Adipocyte (in vitro differentiated cells): ENCODE results near the gene SLC14A1.
"Not testable (repeated sequence)": the region's sequence is repeated elsewhere in the genome, so short reads cannot be mapped to it uniquely, and the experiment has no call there.

Experiments used
- DNase-seq: peaks from one replicate; pipeline ENCODE4 v3.0.0-alpha.2; 2015; ENCODE audit warnings: low read depth
- H3K27me3 ChIP-seq: replicated peaks from 2 replicates; pipeline ENCODE4 v1.7.0; 2013; ENCODE audit warnings: mild to moderate bottlenecking, low read length, moderate library complexity; ENCODE audit not compliant: control insufficient read depth, insufficient read depth
- H3K36me3 ChIP-seq: 2 replicates; pipeline ENCODE4 v1.7.0; 2013; ENCODE audit warnings: low read length, mild to moderate bottlenecking, moderate library complexity; ENCODE audit not compliant: control insufficient read depth, insufficient read depth, severe bottlenecking
- H3K4me1 ChIP-seq: 2 replicates; pipeline ENCODE4 v1.7.0; 2013; ENCODE audit warnings: mild to moderate bottlenecking, low read length, moderate library complexity; ENCODE audit not compliant: control insufficient read depth, insufficient read depth
- H3K4me3 ChIP-seq: 2 replicates; pipeline ENCODE4 v1.7.0; 2013; ENCODE audit warnings: mild to moderate bottlenecking, low read length, moderate library complexity
- H3K9ac ChIP-seq: 2 replicates; pipeline ENCODE4 v1.7.0; 2013; ENCODE audit warnings: mild to moderate bottlenecking, low read length, moderate library complexity
- H3K9me3 ChIP-seq: 2 replicates; pipeline ENCODE4 v1.7.0; 2013; ENCODE audit warnings: mild to moderate bottlenecking, low read length, moderate library complexity; ENCODE audit not compliant: control insufficient read depth

The SLC14A1 gene

GRCh38 chr18:45757644-45758043 is 33.7 kb downstream of the SLC14A1 start:
- H3K9me3 ChIP-seq, DNase-seq: not testable (repeated sequence)

GRCh38 chr18:45760462-45761036 is 36.6 kb downstream of the SLC14A1 start:
- Histone ChIP-seq H3K4me1 (peaks cover 15% of the 10 kb centered on the region), H3K36me3 (no peaks in the 10 kb centered on the region), H3K9me3 (no peaks in the 10 kb centered on the region), H3K27me3 (no peaks in the 10 kb centered on the region), H3K9ac (no peak overlapping the region), H3K4me3 (no peak overlapping the region)
- no peak for DNase-seq

More at GRCh38 chr18:45757644-45758043, 33.7 kb downstream of the SLC14A1 start:
- H3K9ac ChIP-seq, H3K27me3 ChIP-seq, H3K36me3 ChIP-seq, H3K4me3 ChIP-seq: not testable (repeated sequence)
- H3K4me1 ChIP-seq, result peaks cover 14% of the 10 kb centered on the region

GRCh38 chr18:45761512-45762114 is 37.6 kb downstream of the SLC14A1 start:
- Histone ChIP-seq H3K9ac (no peak overlapping the region), H3K36me3 (no peaks in the 10 kb centered on the region), H3K4me1 (peaks cover 9% of the 10 kb centered on the region), H3K9me3 (no peaks in the 10 kb centered on the region), H3K4me3 (no peak overlapping the region), H3K27me3 (no peaks in the 10 kb centered on the region)
- no peak for DNase-seq

GRCh38 chr18:45764000-45764686 is 40.2 kb downstream of the SLC14A1 start:
- Histone ChIP-seq H3K4me3 (no peak overlapping the region), H3K36me3 (no peaks in the 10 kb centered on the region), H3K4me1 (peaks cover 9% of the 10 kb centered on the region), H3K9ac (no peak overlapping the region), H3K9me3 (no peaks in the 10 kb centered on the region), H3K27me3 (no peaks in the 10 kb centered on the region)
- no peak for DNase-seq

- Histone ChIP-seq H3K27me3 (no peaks in the 10 kb centered on the region), H3K9me3 (no peaks in the 10 kb centered on the region), H3K4me3 (no peak overlapping the region), H3K4me1 (peaks cover 9% of the 10 kb centered on the region), H3K36me3 (no peaks in the 10 kb centered on the region), H3K9ac (no peak overlapping the region)
- DNase-seq, result no peak
These were observed 41.8 kb downstream of the SLC14A1 start for GRCh38 chr18:45765796-45766195.

- Histone ChIP-seq H3K9ac (no peak overlapping the region), H3K4me3 (no peak overlapping the region), H3K9me3 (no peaks in the 10 kb centered on the region), H3K27me3 (no peaks in the 10 kb centered on the region), H3K4me1 (peaks cover 24% of the 10 kb centered on the region), H3K36me3 (no peaks in the 10 kb centered on the region)
- peak; percentile 56 for DNase-seq
These were observed 47.9 kb downstream of the SLC14A1 start for GRCh38 chr18:45771587-45772480.

- no peaks in the 10 kb centered on the region for H3K36me3 ChIP-seq
- peak overlapping the region; percentile 93 for H3K4me3 ChIP-seq
- H3K27me3 ChIP-seq, result no peaks in the 10 kb centered on the region
- H3K4me1 ChIP-seq, result peaks cover 36% of the 10 kb centered on the region
- DNase-seq, result no peak
- H3K9ac ChIP-seq, result no peak overlapping the region
- no peaks in the 10 kb centered on the region for H3K9me3 ChIP-seq
These were observed 50.1 kb downstream of the SLC14A1 start for GRCh38 chr18:45774065-45774521.

GRCh38 chr18:45775241-45775676 is 51.3 kb downstream of the SLC14A1 start:
- H3K4me3 ChIP-seq, result peak overlapping the region; percentile 93
- H3K27me3 ChIP-seq, result no peaks in the 10 kb centered on the region
- H3K4me1 ChIP-seq, result peaks cover 47% of the 10 kb centered on the region
- no peaks in the 10 kb centered on the region for H3K9me3 ChIP-seq
- peak; percentile 30 for DNase-seq
- no peaks in the 10 kb centered on the region for H3K36me3 ChIP-seq
- peak overlapping the region; percentile 98 for H3K9ac ChIP-seq

GRCh38 chr18:45775743-45776142 is 51.8 kb downstream of the SLC14A1 start:
- no peak for DNase-seq
- H3K27me3 ChIP-seq, result no peaks in the 10 kb centered on the region
- H3K9ac ChIP-seq, result peak overlapping the region; percentile 98
- peaks cover 50% of the 10 kb centered on the region for H3K4me1 ChIP-seq
- no peaks in the 10 kb centered on the region for H3K36me3 ChIP-seq
- no peaks in the 10 kb centered on the region for H3K9me3 ChIP-seq
- H3K4me3 ChIP-seq, result peak overlapping the region; percentile 93

GRCh38 chr18:45777393-45777792 is 53.4 kb downstream of the SLC14A1 start:
- no peaks in the 10 kb centered on the region for H3K36me3 ChIP-seq
- H3K9ac ChIP-seq, result no peak overlapping the region
- peaks cover 50% of the 10 kb centered on the region for H3K4me1 ChIP-seq
- H3K9me3 ChIP-seq, result no peaks in the 10 kb centered on the region
- peak; percentile 53 for DNase-seq
- no peak overlapping the region for H3K4me3 ChIP-seq
- no peaks in the 10 kb centered on the region for H3K27me3 ChIP-seq

- Histone ChIP-seq H3K9ac (no peak overlapping the region), H3K4me3 (no peak overlapping the region), H3K27me3 (no peaks in the 10 kb centered on the region), H3K4me1 (peaks cover 52% of the 10 kb centered on the region), H3K9me3 (no peaks in the 10 kb centered on the region), H3K36me3 (no peaks in the 10 kb centered on the region)
- peak; percentile 69 for DNase-seq
These were observed 56.6 kb downstream of the SLC14A1 start for GRCh38 chr18:45780568-45780967.
